Karpas-422 (cell line): Measurements from ENCODE around the gene S100G. TPM values are rescaled to one million over a fixed set of nuclear protein-coding genes. Genes with fewer than 3 reads are reported as not detected.
A peak's percentile ranks its signal among the peaks of the same experiment; 100 is the strongest.

Experiments used
- DNase-seq: peaks from one replicate; pipeline ENCODE4 v3.0.0-alpha.2; 2015
- H2AFZ ChIP-seq: fragments of 200-600 bp; sonication (generic); 2 replicates; pipeline ENCODE4 v1.6.1; 2014; ENCODE audit warnings: antibody characterized with exemption, low read length, mixed read lengths
- H3K27ac ChIP-seq: fragments of 200-600 bp; sonication (generic); 2 replicates; pipeline ENCODE4 v1.5.1; 2014; ENCODE audit warnings: mild to moderate bottlenecking, low read length, moderate library complexity
- H3K27me3 ChIP-seq: fragments of 200-600 bp; sonication (generic); 2 replicates; pipeline ENCODE4 v1.6.1; 2014; ENCODE audit warnings: low read length, mixed read lengths
- H3K36me3 ChIP-seq: fragments of 200-600 bp; sonication (generic); 2 replicates; pipeline ENCODE4 v1.6.1; 2014; ENCODE audit warnings: low read length, mixed read lengths; ENCODE audit not compliant: insufficient read depth
- H3K4me1 ChIP-seq: fragments of 200-600 bp; sonication (generic); 2 replicates; pipeline ENCODE4 v1.6.1; 2014; ENCODE audit warnings: mild to moderate bottlenecking, low read length, mixed read lengths
- H3K4me2 ChIP-seq: fragments of 200-600 bp; sonication (generic); 2 replicates; pipeline ENCODE4 v1.6.1; 2014; ENCODE audit warnings: low read length, low read depth, mild to moderate bottlenecking; ENCODE audit not compliant: poor library complexity, severe bottlenecking
- H3K4me3 ChIP-seq: fragments of 200-600 bp; sonication (generic); 2 replicates; pipeline ENCODE4 v1.5.1; 2014; ENCODE audit warnings: mild to moderate bottlenecking, antibody characterized with exemption, low read length, mixed read lengths
- H3K79me2 ChIP-seq: fragments of 200-600 bp; sonication (generic); 2 replicates; pipeline ENCODE4 v1.6.1; 2014; ENCODE audit warnings: mild to moderate bottlenecking, low read length, mixed read lengths
- H3K9ac ChIP-seq: fragments of 200-600 bp; sonication (generic); 2 replicates; pipeline ENCODE4 v1.6.0; 2014; ENCODE audit warnings: low read length
- H3K9me2 ChIP-seq: fragments of 200-600 bp; sonication (generic), shearing (Covaris generic); replicated peaks from 2 replicates; pipeline ENCODE4 v1.6.0; 2014; ENCODE audit warnings: mild to moderate bottlenecking, low read length, moderate library complexity; ENCODE audit not compliant: insufficient read depth
- H3K9me3 ChIP-seq: fragments of 300-700, 200-600 bp; sonication (generic); 2 replicates; pipeline ENCODE4 v1.6.1; 2014; ENCODE audit warnings: low read length, mixed read lengths
- H4K20me1 ChIP-seq: fragments of 200-600 bp; sonication (generic); 2 replicates; pipeline ENCODE4 v1.6.1; 2014; ENCODE audit warnings: mild to moderate bottlenecking, antibody characterized with exemption, low read length, low read depth; ENCODE audit not compliant: insufficient read depth
- small RNA-seq: library from RNA; depleted of rRNA; stranded (forward); fragments of <200 nt; gene quantifications from one replicate; pipeline ENCODE3, GENCODE V24; 2014
- total RNA-seq: library from RNA; depleted of rRNA; stranded (reverse); fragments of >200 nt; shearing (Covaris generic); gene quantifications from 2 replicates; pipeline ENCODE4 v1.2.3, GENCODE V29; 2014; ENCODE audit warnings: low replicate concordance; rRNA removed

Gene S100G
- total RNA-seq, 1 experiment from 2014 or later, result not detected

DNA sequence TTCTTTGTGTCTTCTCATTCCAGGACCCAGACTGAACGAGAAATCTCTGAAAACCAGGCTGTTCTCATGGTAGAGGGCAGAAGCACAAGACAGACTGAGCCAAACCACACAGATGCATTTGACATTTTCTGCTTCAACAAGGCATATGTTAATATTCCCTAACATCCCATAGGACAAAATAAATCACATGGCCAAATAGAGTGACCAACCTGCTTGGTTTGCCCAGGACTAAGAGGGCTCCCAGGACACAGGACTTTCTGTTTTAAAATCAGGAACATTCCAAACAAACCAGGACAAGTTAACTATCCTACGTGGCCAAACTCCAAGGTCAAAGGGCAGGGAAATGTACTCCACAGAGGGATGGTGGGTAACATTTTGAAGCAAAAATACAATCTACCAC is 50.8 kb downstream of the S100G start:
- no peaks in the 10 kb centered on the region for H3K9me2 ChIP-seq
- no peak overlapping the region for H2AFZ ChIP-seq
- DNase-seq, result no peak
- H3K36me3 ChIP-seq, result no peaks in the 10 kb centered on the region
- H3K27me3 ChIP-seq, result no peaks in the 10 kb centered on the region
- H3K79me2 ChIP-seq, result no peaks in the 10 kb centered on the region
- no peak overlapping the region for H3K4me3 ChIP-seq
- no peak overlapping the region for H3K9ac ChIP-seq
- no peaks in the 10 kb centered on the region for H4K20me1 ChIP-seq
- H3K4me2 ChIP-seq, result no peak overlapping the region
- H3K4me1 ChIP-seq, result no peaks in the 10 kb centered on the region
- no peak overlapping the region for H3K27ac ChIP-seq
- no peaks in the 10 kb centered on the region for H3K9me3 ChIP-seq

- H3K27me3 ChIP-seq, result no peaks in the 10 kb centered on the region
- H2AFZ ChIP-seq, result no peak overlapping the region
- no peak overlapping the region for H3K27ac ChIP-seq
- no peak overlapping the region for H3K4me3 ChIP-seq
- H3K9ac ChIP-seq, result no peak overlapping the region
- no peaks in the 10 kb centered on the region for H3K9me3 ChIP-seq
- no peaks in the 10 kb centered on the region for H3K36me3 ChIP-seq
- no peaks in the 10 kb centered on the region for H3K9me2 ChIP-seq
- peak; percentile 12 for DNase-seq
- H3K4me2 ChIP-seq, result no peak overlapping the region
- no peaks in the 10 kb centered on the region for H4K20me1 ChIP-seq
- no peaks in the 10 kb centered on the region for H3K79me2 ChIP-seq
- no peaks in the 10 kb centered on the region for H3K4me1 ChIP-seq
Observed at GRCh38 chrX:16702700-16703599, 53.0 kb downstream of the S100G start.

Small RNAs within 50 kb of the gene (small RNA-seq; reads per million reads assigned to genes)
- gene MIR548AM, result not detected

Other genes with a start within 250 kb of the S100G start
- 14.3 and 18.9 TPM in 2 replicates for gene CTPS2, start 62.5 kb downstream of the S100G start, total RNA-seq
- gene SYAP1, start 69.5 kb downstream of the S100G start, total RNA-seq, result 31.2 and 40.9 TPM in 2 replicates
- gene TXLNG, start 136.3 kb downstream of the S100G start, total RNA-seq, result 28.2 and 42.2 TPM in 2 replicates
- 138 and 185 TPM in 2 replicates for gene RBBP7, start 220.2 kb downstream of the S100G start, total RNA-seq